H1 (cell line): Measurements from ENCODE around the gene UBE2A. TPM values are rescaled to one million over a fixed set of nuclear protein-coding genes. Genes with fewer than 3 reads are reported as not detected.

ENCODE experiments used
- CTCF ChIA-PET: fragments of 300-600 bp; sonication (Branson Sonifier 250); formaldehyde crosslinking; loops from one replicate; lab custom pipeline; 2021; ENCODE audit not compliant: partially characterized antibody; lab: Charles Lee
- POLR2A ChIA-PET: fragments of 300-600 bp; sonication (Branson Sonifier 250); formaldehyde crosslinking; loops from one replicate; lab custom pipeline; 2021; ENCODE audit warnings: inconsistent platforms; ENCODE audit not compliant: partially characterized antibody; lab: Charles Lee
- DNase-seq, 2 experiments: peaks; one replicate each; pipeline versions ENCODE4 v3.0.0 to v3.0.0-alpha.2; 2010 to 2022; ENCODE audit warnings: low spot score in 2 of 2, low read depth in 1 of 2, mixed read lengths in 1 of 2
- FAIRE-seq: peaks from 2 replicates; lab custom pipeline; 2011; peaks lifted over from hg19 to GRCh38; lab: Jason Lieb, UNC
- H2AFZ ChIP-seq: 2 replicates; pipeline ENCODE4 v1.8.1; 2012; ENCODE audit warnings: low read length, inconsistent platforms
- H2AK5ac ChIP-seq: 2 replicates; pipeline ENCODE4 v1.6.1; 2013; ENCODE audit warnings: low read depth, low read length
- H2BK120ac ChIP-seq: replicated peaks from 2 replicates; pipeline ENCODE3; 2013; ENCODE audit warnings: low read depth, low read length, inconsistent platforms
- H2BK12ac ChIP-seq: 2 replicates; pipeline ENCODE4 v1.6.1; 2013; ENCODE audit warnings: low read depth, low read length
- H2BK15ac ChIP-seq: 2 replicates; pipeline ENCODE4 v1.6.1; 2013; ENCODE audit warnings: low read length
- H2BK20ac ChIP-seq: 2 replicates; pipeline ENCODE4 v1.6.1; 2013; ENCODE audit warnings: low read length
- H2BK5ac ChIP-seq: 2 replicates; pipeline ENCODE4 v1.6.1; 2013; ENCODE audit warnings: low read depth, low read length
- H3K14ac ChIP-seq: 2 replicates; pipeline ENCODE4 v1.6.1; 2013; ENCODE audit warnings: inconsistent platforms; ENCODE audit not compliant: insufficient read length
- H3K18ac ChIP-seq: 2 replicates; pipeline ENCODE4 v1.6.1; 2013; ENCODE audit warnings: low read length; ENCODE audit errors: extremely low read depth
- H3K23ac ChIP-seq: 2 replicates; pipeline ENCODE4 v1.6.1; 2013; ENCODE audit warnings: inconsistent platforms; ENCODE audit not compliant: insufficient read length
- H3K23me2 ChIP-seq: 2 replicates; pipeline ENCODE4 v1.6.1; 2013; ENCODE audit warnings: low read depth, low read length
- H3K27ac ChIP-seq: 2 replicates; pipeline ENCODE4 v1.6.1; 2011; ENCODE audit warnings: low read depth, low read length, inconsistent platforms
- H3K27me3 ChIP-seq, 4 experiments: replicated peaks in 1 of 4; 1 replicate in 1 of 4; 2 replicates in 3 of 4; pipeline versions ENCODE4 v1.6.1 to v1.8.1; 2011 to 2013; ENCODE audit warnings: low read length in 3 of 4, mild to moderate bottlenecking in 3 of 4, inconsistent platforms in 2 of 4, mixed read lengths in 2 of 4, moderate library complexity in 1 of 4; ENCODE audit not compliant: control insufficient read depth in 3 of 4, insufficient read depth in 3 of 4; ENCODE audit errors: extremely low read depth in 1 of 4
- H3K36me3 ChIP-seq, 4 experiments: 2 replicates each; pipeline versions ENCODE4 v1.6.1 to v1.8.1; 2011 to 2013; ENCODE audit warnings: mild to moderate bottlenecking in 4 of 4, low read length in 3 of 4, moderate library complexity in 2 of 4, control low read depth in 1 of 4, inconsistent platforms in 1 of 4; ENCODE audit not compliant: insufficient read depth in 4 of 4, control insufficient read depth in 2 of 4
- H3K4ac ChIP-seq: replicated peaks from 2 replicates; pipeline ENCODE3; 2013; ENCODE audit warnings: low read length, low read depth, mixed read lengths, inconsistent platforms; ENCODE audit not compliant: insufficient read length
- H3K4me1 ChIP-seq, 4 experiments: replicated peaks in 1 of 4; 1 replicate in 1 of 4; 2 replicates in 3 of 4; pipeline versions ENCODE4 v1.6.1 to v1.8.1; 2011 to 2013; ENCODE audit warnings: low read length in 3 of 4, inconsistent platforms in 2 of 4, mixed read lengths in 1 of 4; ENCODE audit not compliant: insufficient read depth in 4 of 4, control insufficient read depth in 3 of 4
- H3K4me2 ChIP-seq, 2 experiments: 2 replicates each; pipeline versions ENCODE4 v1.6.1 to v1.8.1; 2011 to 2013; ENCODE audit warnings: low read depth in 2 of 2, low read length in 2 of 2, control low read depth in 1 of 2, inconsistent platforms in 1 of 2, mild to moderate bottlenecking in 1 of 2; ENCODE audit not compliant: insufficient read depth in 1 of 2
- H3K4me3 ChIP-seq, 4 experiments: fragments of 200-600, 300-600 bp in 1 of 4; sonication (generic), shearing (Covaris generic), sonication (Bioruptor Twin) in 1 of 4; 2 replicates each; pipeline versions ENCODE4 v1.5.1 to v1.8.1; 2011 to 2016; ENCODE audit warnings: low read length in 4 of 4, low read depth in 3 of 4, control low read depth in 2 of 4, inconsistent platforms in 2 of 4, mild to moderate bottlenecking in 2 of 4, mixed read lengths in 1 of 4, moderate library complexity in 1 of 4; ENCODE audit not compliant: insufficient read depth in 2 of 4; ENCODE audit errors: extremely low read depth in 1 of 4
- H3K56ac ChIP-seq: replicated peaks from 2 replicates; pipeline ENCODE3; 2013; ENCODE audit warnings: low read depth, mild to moderate bottlenecking, mixed read lengths, low read length, inconsistent platforms; ENCODE audit not compliant: insufficient read length
- H3K79me1 ChIP-seq: 2 replicates; pipeline ENCODE4 v1.6.1; 2013; ENCODE audit warnings: low read depth, low read length, control low read depth
- H3K79me2 ChIP-seq, 2 experiments: 2 replicates each; pipeline versions ENCODE4 v1.6.1 to v1.8.1; 2012 to 2013; ENCODE audit warnings: low read length in 2 of 2, mild to moderate bottlenecking in 2 of 2, inconsistent platforms in 1 of 2; ENCODE audit not compliant: insufficient read depth in 2 of 2, control insufficient read depth in 1 of 2
- H3K9ac ChIP-seq, 4 experiments: replicated peaks in 1 of 4; 1 replicate in 1 of 4; 2 replicates in 3 of 4; pipeline versions ENCODE4 v1.6.1 to v1.8.1; 2011 to 2013; ENCODE audit warnings: low read depth in 3 of 4, low read length in 3 of 4, control low read depth in 2 of 4, mild to moderate bottlenecking in 2 of 4, moderate library complexity in 2 of 4, inconsistent platforms in 1 of 4; ENCODE audit errors: extremely low read depth in 1 of 4
- H3K9me3 ChIP-seq, 2 experiments: 2 replicates each; pipeline versions ENCODE4 v1.6.1 to v1.8.1; 2012 to 2013; ENCODE audit warnings: mild to moderate bottlenecking in 2 of 2, moderate library complexity in 2 of 2, control low read depth in 1 of 2, inconsistent platforms in 1 of 2, low read depth in 1 of 2, low read length in 1 of 2, mixed read lengths in 1 of 2; ENCODE audit not compliant: insufficient read depth in 2 of 2
- H4K20me1 ChIP-seq, 2 experiments: replicated peaks in 1 of 2; 2 replicates each; pipeline versions ENCODE3 to v1.8.1; 2011 to 2013; ENCODE audit warnings: inconsistent platforms in 2 of 2, low read length in 2 of 2, mild to moderate bottlenecking in 1 of 2; ENCODE audit not compliant: insufficient read depth in 2 of 2, control insufficient read depth in 1 of 2
- H4K5ac ChIP-seq: 2 replicates; pipeline ENCODE4 v1.6.1; 2013; ENCODE audit warnings: low read length, low read depth, mixed read lengths, inconsistent platforms; ENCODE audit not compliant: insufficient read length
- H4K8ac ChIP-seq: 2 replicates; pipeline ENCODE4 v1.8.0; 2013; ENCODE audit warnings: mild to moderate bottlenecking, moderate library complexity, low read length, inconsistent platforms; ENCODE audit not compliant: insufficient read depth; ENCODE audit errors: extremely low read depth
- H4K91ac ChIP-seq: replicated peaks from 2 replicates; pipeline ENCODE3; 2013; ENCODE audit warnings: low read length, mixed read lengths, inconsistent platforms; ENCODE audit not compliant: insufficient read length
- CTBP2 ChIP-seq: IDR thresholded peaks from 2 replicates; pipeline ENCODE4 v1.7.0; 2011; ENCODE audit warnings: borderline replicate concordance, mild to moderate bottlenecking, moderate library complexity, mixed read lengths, low read length; ENCODE audit not compliant: insufficient read depth, insufficient read length
- WGBS, 2 experiments: shearing (Covaris generic) in 1 of 2; methylation state at CpG; one replicate each; pipeline versions ENCODE4 v1.1.6 to v1.1.7; 2013 to 2015; ENCODE audit warnings: low lambda C conversion rate in 2 of 2, mixed read lengths in 2 of 2, inconsistent platforms in 1 of 2, low coverage in 1 of 2, missing lambda C conversion rate in 1 of 2; ENCODE audit not compliant: insufficient replicate concordance in 2 of 2, insufficient coverage in 1 of 2, insufficient read length in 1 of 2; ENCODE audit errors: extremely low coverage in 1 of 2, missing lambda C conversion rate in 1 of 2; 5-methylcytosine and 5-hydroxymethylcytosine counted together
- polyA plus RNA-seq, 7 experiments: library from polyadenylated mRNA; depleted of rRNA in 3 of 7; stranded (reverse) in 5 of 7; unstranded in 2 of 7; fragments of >200 nt in 5 of 7; fragments of 200-250 nt in 2 of 7; gene quantifications; 1 replicate in 5 of 7; 2 replicates in 1 of 7; 4 replicates in 1 of 7; pipeline versions ENCODE4 v1.2.1 to v1.2.3, GENCODE V29; 2011 to 2013; ENCODE audit warnings: missing spikeins in 2 of 7, mixed read lengths in 2 of 7
- total RNA-seq: library from RNA; stranded (reverse); fragmentation: NEBNext Ultra II Directional; extraction: Animal tissue kit (Norgen Biotek cat#: 25700); gene quantifications from 2 replicates; pipeline ENCODE4 v1.2.1, GENCODE V29; 2021

Gene UBE2A
- total and polyA plus RNA-seq, 2 of the 8 experiments (the other 6 are each of a cell fraction or from before 2014, with no cell fraction given), result 24.8 to 43.9 TPM

DNA sequence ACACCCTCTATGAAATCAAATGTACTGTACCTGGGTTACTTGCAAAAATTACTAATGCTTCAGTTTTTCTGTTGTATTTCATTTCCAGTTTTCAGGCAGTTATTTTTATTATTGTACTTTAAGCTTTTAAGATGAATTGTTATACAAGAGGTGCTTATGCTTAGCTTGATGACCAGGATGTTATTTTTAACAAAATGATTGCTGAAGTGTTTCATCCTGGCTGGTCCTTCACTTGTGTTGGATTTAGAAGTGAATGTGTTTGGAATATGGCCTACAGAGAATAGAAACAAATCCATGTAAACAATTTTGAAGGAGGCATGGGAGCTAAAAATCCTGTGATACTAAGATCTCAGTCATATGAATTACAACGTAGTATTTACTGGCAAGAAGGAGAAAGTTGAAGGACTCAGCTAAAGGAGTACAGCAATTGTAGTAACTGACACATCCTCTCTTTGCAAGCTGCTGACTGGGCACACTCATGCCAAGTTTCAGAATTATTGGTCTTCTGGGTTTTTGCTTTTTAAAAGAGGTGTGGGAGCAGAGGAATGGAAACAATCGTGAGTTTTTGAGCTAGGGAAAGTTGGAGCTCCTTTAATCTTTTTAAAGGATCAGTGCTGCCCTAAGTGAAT, 9.2 kb downstream of the UBE2A start:
- no peak overlapping the region for H3K4ac ChIP-seq
- H2BK15ac ChIP-seq, result no peak overlapping the region
- H4K91ac ChIP-seq, result no peak overlapping the region
- H2BK120ac ChIP-seq, result no peak overlapping the region
- H2AK5ac ChIP-seq, result no peak overlapping the region
- no peaks in the 10 kb centered on the region for H3K27me3 ChIP-seq
- ChIA-PET POLR2A (interaction anchor here (3.0 kb wide), 1 partner anchor 9 kb away, joined by 15 read pairs; the partner anchor contains the start of gene UBE2A), CTCF (interaction anchor here (1.1 to 1.4 kb wide), 2 partner anchors 9 to 17 kb away, joined by 3 read pairs; partner anchors contain the start of gene UBE2A)
- H3K56ac ChIP-seq, result no peak overlapping the region
- 93% methylated on average over 2 of the region's 2 CpGs; no CpG with 5 or more reads in 1 of the 2 experiments for WGBS, 2 experiments
- DNase-seq, result no peak
- H3K4me1 ChIP-seq, result no peaks in the 10 kb centered on the region
- no peak overlapping the region for H3K23ac ChIP-seq
- H3K9ac ChIP-seq, result no peak overlapping the region
- H3K36me3 ChIP-seq, result peaks cover 0 to 9% (median 0%) of the 10 kb centered on the region in 4 experiments; a peak in 1 of 8 replicates
- no peak overlapping the region for H2BK12ac ChIP-seq
- H2BK20ac ChIP-seq, result no peak overlapping the region
- no peak overlapping the region for H2BK5ac ChIP-seq
- H3K9me3 ChIP-seq, result no peaks in the 10 kb centered on the region
- H3K27ac ChIP-seq, result no peak overlapping the region
- no peaks in the 10 kb centered on the region for H3K23me2 ChIP-seq
- H3K79me2 ChIP-seq, result no peaks in the 10 kb centered on the region
- no peak for FAIRE-seq
- no peak overlapping the region for H2AFZ ChIP-seq
- H4K5ac ChIP-seq, result no peak overlapping the region
- no peak overlapping the region for H3K4me3 ChIP-seq
- no peak overlapping the region for H3K18ac ChIP-seq
- H3K79me1 ChIP-seq, result no peaks in the 10 kb centered on the region
- H4K20me1 ChIP-seq, result peaks cover 0 to 1% of the 10 kb centered on the region in 2 experiments
- no peak overlapping the region for H4K8ac ChIP-seq
- H3K4me2 ChIP-seq, result no peak overlapping the region
- H3K14ac ChIP-seq, result no peak overlapping the region
- TF ChIP-seq CTBP2, result no peak
